SKM-1 (cell line): ENCODE measurements around the gene TAF12.
"Not testable (repeated sequence)": the region's sequence is repeated elsewhere in the genome, so short reads cannot be mapped to it uniquely, and the experiment has no call there.

Experiments
- DNase-seq: peaks from one replicate; lab custom pipeline; 2025; ENCODE audit not compliant: unreplicated experiment; lab: John Stamatoyannopoulos, UW

Gene TAF12

DNA sequence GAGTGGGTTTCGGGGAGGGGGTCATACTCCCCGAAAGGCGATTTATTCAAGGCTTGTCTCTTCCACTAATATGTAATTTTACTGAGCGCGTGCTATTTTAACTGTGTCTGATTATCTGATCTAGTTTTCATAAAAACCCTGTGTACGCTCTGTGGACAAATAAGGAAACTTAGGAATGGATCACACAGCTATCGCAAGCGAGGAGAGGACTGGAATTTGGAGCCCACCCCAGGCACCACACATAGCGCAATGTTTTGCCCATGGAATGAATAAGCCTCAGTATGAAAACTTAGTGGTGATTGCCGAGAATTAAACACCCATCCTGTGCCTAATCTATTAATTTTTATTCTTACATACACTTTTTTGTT, 60.6 kb downstream of the TAF12 start:
- no peak for DNase-seq

DNA sequence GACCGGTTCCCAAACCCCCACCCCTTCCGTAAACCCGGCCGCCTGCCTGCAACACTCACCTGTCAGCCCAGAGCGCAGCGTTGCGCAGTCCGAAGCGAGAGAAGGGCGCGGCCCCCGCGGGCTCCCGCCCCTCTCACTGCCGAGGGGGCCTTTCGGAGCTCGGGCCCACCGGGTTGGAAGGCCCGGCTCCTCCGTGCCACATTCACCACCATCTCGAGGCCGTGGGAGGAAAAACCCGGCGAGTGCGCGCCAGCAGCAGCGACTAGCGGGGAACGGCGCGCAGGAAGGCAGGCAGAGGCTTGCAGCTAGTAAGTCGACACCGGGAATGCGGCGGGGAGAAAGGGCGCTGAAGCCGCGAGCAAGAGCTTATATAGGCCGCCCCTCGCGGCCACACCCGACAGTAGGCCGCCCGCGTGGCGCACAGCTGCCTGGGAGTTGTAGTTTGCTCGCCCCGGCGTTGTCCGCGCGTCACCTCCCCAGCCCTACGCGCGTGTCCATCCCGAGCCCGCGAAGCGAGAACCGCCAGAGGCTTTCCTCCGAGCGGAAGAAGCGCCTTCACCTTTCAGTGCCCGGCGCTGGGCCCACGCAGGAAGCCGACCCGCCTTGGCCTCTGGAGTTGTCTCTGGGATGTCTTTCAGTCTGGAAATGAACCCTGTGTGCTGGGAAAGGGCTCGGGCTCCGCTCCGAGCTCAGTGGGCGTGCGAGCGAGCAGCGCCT, 61.2 kb downstream of the TAF12 start:
- DNase-seq: peak; percentile 94

- DNase-seq: no peak
These were observed 61.9 kb downstream of the TAF12 start for GRCh38 chr1:28580722-28581530.

- DNase-seq: no peak
These were observed 63.5 kb downstream of the TAF12 start for GRCh38 chr1:28579401-28579800.

GRCh38 chr1:28578696-28579218, 64.1 kb downstream of the TAF12 start:
- DNase-seq: no peak

DNA sequence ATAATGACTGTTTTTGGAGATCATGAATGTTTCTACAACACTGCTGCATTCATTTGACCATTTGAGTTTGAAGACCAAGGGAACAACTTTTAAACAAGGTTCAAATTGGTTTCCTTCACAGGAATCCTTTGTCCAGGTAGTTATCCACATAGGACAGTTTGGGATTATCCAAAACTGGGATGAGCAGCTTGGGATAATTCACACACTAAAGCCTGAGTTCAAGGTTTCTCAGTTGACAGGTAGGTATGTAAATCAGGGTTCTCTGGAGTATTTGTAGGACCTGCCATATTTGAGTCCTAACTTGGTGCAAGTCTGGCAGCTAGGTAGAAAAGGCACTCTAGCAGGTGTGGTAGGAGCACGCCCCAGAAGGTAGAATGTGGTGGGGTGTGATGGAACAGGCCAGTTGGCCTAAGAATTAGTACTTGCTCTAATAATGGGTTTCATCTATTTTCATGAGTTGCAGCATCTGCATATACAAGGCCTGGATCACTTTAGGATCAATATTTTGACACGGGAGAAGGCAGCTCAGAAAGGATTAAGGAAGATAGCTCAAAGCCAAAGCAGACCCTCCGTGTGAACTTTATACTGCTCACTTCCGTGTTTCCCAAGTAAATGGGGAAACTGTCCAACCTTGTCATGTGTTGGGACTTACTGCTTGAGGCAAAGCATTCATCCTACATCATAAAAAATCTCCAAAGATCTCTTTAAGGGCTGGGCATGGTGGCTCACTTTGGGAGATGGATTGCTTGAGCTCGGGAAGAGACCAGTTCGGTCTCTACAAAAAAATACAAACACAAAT, 64.9 kb downstream of the TAF12 start:
- DNase-seq: no peak

DNA sequence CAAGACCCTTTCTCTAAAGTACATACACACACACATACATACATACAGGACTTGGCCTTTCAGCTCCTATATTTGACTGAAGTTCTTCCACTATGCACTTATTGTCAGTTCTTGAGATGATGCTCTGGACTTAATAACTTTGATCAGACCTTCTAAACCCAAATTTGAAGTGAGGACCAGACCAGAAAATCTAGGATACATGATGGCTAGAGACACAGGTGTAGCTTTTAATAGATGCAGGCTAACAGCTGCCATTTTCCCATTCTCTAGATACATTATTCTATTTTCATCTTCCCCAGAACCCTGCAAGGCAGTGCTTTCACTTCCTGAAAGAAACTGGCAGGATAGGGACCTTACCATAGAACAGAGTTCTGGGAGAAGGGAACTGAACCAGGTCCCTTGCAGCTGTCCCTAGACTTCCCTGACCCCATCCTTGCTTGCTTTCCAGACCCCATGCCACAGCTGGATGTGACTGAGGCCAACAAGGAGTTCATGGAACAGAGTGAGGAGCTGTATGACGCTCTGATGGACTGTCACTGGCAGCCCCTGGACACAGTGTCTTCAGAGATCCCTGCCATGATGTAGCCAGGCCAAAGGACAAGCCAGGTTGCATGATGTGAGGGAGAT, 65.7 kb downstream of the TAF12 start:
- DNase-seq: no peak

DNA sequence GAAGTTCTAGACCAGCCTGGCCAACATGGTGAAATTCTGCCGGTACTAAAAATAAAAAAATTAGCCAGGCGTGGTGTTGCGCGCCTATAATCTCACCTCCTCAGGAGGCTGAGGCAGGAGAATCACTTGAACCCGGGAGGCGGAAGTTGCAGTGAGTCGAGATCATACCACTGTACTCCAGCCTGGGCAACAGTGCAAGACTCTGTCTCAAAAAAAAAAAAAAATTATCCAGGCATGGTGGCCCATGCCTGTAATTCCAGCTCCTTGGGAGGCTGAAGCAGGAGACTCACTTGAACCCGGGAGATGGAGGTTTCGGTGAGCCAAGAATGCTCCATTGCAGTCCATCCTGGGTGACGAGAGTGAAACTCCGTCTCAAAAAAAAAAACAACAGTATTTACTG, 69.3 kb downstream of the TAF12 start:
- DNase-seq: no peak

GRCh38 chr1:28572891-28573290, 70.0 kb downstream of the TAF12 start:
- DNase-seq: not testable (repeated sequence)

DNA sequence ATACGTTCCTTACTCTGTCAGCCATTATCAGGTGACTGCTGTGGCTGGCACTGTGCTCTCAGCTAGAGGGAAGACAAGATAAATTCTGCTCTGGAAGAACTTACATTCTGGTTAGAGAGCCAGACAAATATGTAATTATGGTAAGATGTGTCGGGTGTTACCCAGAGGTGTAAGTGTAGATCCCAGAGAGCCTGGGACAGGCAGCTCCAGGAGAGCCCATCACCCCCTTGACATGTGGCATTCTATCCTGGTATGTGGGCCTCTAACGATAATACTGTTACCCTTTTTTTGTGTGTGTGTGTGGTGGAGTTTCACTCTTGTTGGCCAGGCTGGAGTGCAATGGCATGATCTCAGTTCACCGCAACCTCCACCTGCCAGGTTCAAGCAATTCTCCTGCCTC, 71.0 kb downstream of the TAF12 start:
- DNase-seq: no peak

DNA sequence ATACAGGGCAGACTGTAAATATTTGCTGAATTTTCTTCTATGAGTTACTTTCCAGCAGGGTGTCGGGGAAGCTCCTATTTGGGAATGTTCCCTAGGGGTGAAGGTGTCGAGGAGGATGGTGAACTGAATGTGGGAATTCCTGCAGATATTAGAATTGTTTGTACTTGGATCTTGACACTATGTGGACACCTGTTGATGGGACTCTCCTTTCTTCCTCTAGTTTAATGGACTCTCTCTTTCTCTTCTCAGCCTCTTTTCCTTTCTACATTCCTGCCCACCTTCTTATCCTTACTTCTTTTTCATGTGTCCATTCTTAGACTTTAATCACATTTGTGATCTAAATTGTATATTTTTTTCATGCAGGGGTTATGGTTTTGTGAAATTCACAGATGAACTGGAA, 75.9 kb downstream of the TAF12 start:
- DNase-seq: no peak

DNA sequence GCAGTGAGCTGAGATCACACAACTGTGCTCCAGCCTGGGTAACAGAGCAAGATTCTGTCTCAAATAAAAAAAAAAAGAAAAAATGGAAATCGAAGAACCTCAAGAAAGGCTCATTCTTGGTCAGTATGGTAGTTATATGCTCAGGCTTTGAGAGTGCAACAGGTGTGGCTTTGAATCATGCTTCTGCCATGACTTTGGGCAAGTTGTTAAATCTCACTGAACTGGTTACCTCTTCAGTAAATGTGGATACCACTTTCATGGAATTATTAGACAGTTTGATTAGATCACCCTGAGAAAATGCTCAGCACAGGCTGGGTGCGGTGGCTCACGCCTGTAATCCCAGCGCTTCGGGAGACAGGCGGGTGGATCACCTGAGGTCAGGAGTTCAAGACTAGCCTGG, 77.1 kb downstream of the TAF12 start:
- no peak for DNase-seq

- DNase-seq: no peak
These were observed 77.8 kb downstream of the TAF12 start for GRCh38 chr1:28565040-28565439.

GRCh38 chr1:28564310-28564709, 78.6 kb downstream of the TAF12 start:
- DNase-seq: no peak

GRCh38 chr1:28560886-28561285, 82.0 kb downstream of the TAF12 start:
- no peak for DNase-seq
